SH-SY5Y (cell line): ENCODE measurements around the gene GTF2H4.

Experiments
- GATA2 ChIP-seq: IDR thresholded peaks from 2 replicates; pipeline ENCODE4 v1.6.1; 2011; ENCODE audit warnings: mild to moderate bottlenecking, low read depth, low read length
- GATA3 ChIP-seq: IDR thresholded peaks from 2 replicates; pipeline ENCODE4 v1.6.1; 2011; ENCODE audit warnings: low read depth, mild to moderate bottlenecking, low read length, moderate library complexity

GRCh38 chr6:30944051-30944450 lies 36.0 kb downstream of the GTF2H4 start:
- TF ChIP-seq GATA3 (no peak), GATA2 (no peak)
